Gastroesophageal sphincter (tissue), 4 donors: ENCODE data around the gene CDH23. TPM values are rescaled to one million over a fixed set of nuclear protein-coding genes. Genes with fewer than 3 reads are reported as not detected.

Experiments used
- ATAC-seq: fragments of 150-250 bp; one replicate; pipeline ENCODE4 v1.9.1; 2016; ENCODE audit warnings: mild to moderate bottlenecking, moderate library complexity
- H3K27ac ChIP-seq, 4 donors: fragments of 200-600 bp; sonication (generic) in 3 of 4; 1 replicate in 3 of 4; 2 replicates in 1 of 4; pipeline ENCODE4 v1.5.1; 2016 to 2019
- H3K27me3 ChIP-seq: fragments of 200-600 bp; sonication (generic); one replicate; pipeline ENCODE4 v1.5.1; 2019
- H3K36me3 ChIP-seq, 2 donors: fragments of 200-600 bp; sonication (generic); one replicate each; pipeline ENCODE4 v1.5.1; 2019; ENCODE audit warnings: control low read depth in 1 of 2
- H3K4me1 ChIP-seq, 3 donors: fragments of 200-600 bp; sonication (generic); 1 replicate in 2 of 3; 2 replicates in 1 of 3; pipeline ENCODE4 v1.5.1; 2016 to 2019; ENCODE audit warnings: control low read depth in 2 of 3
- H3K4me3 ChIP-seq, 2 donors: fragments of 200-600 bp; sonication (generic); one replicate each; pipeline ENCODE4 v1.5.1; 2019; ENCODE audit warnings: mild to moderate bottlenecking in 1 of 2, moderate library complexity in 1 of 2
- H3K9me3 ChIP-seq, 3 donors: fragments of 200-600 bp; sonication (generic); one replicate each; pipeline ENCODE4 v1.5.1; 2017 to 2019; ENCODE audit warnings: control low read depth in 2 of 3
- EP300 ChIP-seq: sonication (generic); formaldehyde crosslinking; IDR thresholded peaks from one replicate; pipeline ENCODE4 v1.6.1; 2017; ENCODE audit warnings: antibody characterized with exemption, mild to moderate bottlenecking
- POLR2A ChIP-seq, 2 donors: fragments of 450-650 bp; IDR thresholded peaks; one replicate each; pipeline ENCODE4 v1.6.1; 2017; ENCODE audit warnings: antibody characterized with exemption in 2 of 2, mild to moderate bottlenecking in 2 of 2, moderate library complexity in 1 of 2
- POLR2AphosphoS5 ChIP-seq: sonication (generic); formaldehyde crosslinking; IDR thresholded peaks from one replicate; pipeline ENCODE4 v1.6.1; 2017; ENCODE audit warnings: antibody characterized with exemption
- WGBS, 2 donors: methylation state at CpG; one replicate each; pipeline ENCODE4 v1.1.5; 2018; ENCODE audit warnings: low coverage in 1 of 2; 5-methylcytosine and 5-hydroxymethylcytosine counted together
- total RNA-seq, 4 donors: library from RNA; depleted of rRNA; stranded (reverse); fragments of >200 nt; gene quantifications; one replicate each; pipeline ENCODE4 v1.1.0, GENCODE V29; 2016
- TF ChIP-seq, protein P1 (sequence below), 4 experiments: fragments of 200-600 bp in 2 of 4; fragments of 450-650 bp in 2 of 4; sonication (generic) in 1 of 4; IDR thresholded peaks; one replicate each; pipeline ENCODE4 v1.5.1; 2017 to 2019; ENCODE audit warnings: antibody characterized with exemption in 4 of 4, mild to moderate bottlenecking in 2 of 4, moderate library complexity in 2 of 4

CDH23 gene
- total RNA-seq, 4 donors from 2014 or later: 5.1 to 33.5 (median 16.2) TPM

DNA sequence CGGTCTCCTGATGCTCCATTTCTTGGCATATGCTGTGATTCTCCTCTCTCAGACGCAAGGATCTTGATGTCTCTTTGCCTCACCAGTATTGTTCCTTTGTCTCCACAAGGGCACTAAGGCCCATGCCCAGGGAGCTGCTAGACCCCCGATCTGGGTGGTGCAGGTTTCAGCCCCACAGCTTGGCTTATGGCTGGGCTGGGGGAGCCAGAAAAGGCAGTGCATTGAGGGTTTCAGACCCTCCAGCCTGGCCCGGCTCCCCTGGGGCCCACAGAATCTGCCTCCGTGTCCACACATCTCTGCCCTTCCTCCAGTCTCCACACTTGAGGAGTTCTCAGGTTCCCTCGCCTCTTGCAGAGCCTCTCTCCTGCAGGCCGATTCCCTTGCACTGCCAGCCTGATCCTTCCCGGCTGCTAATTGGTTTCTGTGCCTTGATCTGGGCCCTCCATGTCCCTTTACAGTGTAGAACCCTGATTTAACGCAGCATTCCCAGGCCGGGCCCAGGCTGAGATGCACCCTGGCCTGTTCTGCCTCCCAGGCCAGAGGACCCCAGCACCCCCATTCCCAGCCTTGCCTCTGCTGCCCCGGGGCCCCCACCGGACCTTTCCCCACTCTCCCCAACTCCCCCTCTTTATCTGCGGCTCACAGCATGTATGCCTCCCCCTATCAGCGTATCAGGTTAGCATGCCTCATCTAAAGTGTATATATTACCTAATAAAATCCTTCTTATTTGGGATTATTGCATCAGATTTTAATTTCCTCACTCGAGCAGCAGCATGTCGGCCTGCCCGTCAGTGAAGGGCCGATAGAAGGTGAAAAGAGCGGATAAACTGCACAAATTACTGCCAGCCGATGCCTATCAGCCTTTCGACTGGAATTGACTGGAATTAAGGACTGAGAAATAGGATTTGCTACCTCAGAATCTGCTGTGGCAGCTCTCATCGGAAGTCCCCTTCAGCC lies 177.1 kb downstream of the CDH23 start:
- no peak for ATAC-seq
- Histone ChIP-seq H3K27me3 (no peaks in the 10 kb centered on the region), H3K9me3 (no peaks in the 10 kb centered on the region), H3K36me3 (peaks cover 0 to 13% of the 10 kb centered on the region in 2 donors), H3K27ac (no peak overlapping the region), H3K4me1 (peaks cover 0 to 21% (median 0%) of the 10 kb centered on the region in 3 donors), H3K4me3 (no peak overlapping the region)
- 90 to 95% methylated on average over 5 to 22 of the region's 22 CpGs for WGBS, 2 donors
- TF ChIP-seq, protein P1, sequence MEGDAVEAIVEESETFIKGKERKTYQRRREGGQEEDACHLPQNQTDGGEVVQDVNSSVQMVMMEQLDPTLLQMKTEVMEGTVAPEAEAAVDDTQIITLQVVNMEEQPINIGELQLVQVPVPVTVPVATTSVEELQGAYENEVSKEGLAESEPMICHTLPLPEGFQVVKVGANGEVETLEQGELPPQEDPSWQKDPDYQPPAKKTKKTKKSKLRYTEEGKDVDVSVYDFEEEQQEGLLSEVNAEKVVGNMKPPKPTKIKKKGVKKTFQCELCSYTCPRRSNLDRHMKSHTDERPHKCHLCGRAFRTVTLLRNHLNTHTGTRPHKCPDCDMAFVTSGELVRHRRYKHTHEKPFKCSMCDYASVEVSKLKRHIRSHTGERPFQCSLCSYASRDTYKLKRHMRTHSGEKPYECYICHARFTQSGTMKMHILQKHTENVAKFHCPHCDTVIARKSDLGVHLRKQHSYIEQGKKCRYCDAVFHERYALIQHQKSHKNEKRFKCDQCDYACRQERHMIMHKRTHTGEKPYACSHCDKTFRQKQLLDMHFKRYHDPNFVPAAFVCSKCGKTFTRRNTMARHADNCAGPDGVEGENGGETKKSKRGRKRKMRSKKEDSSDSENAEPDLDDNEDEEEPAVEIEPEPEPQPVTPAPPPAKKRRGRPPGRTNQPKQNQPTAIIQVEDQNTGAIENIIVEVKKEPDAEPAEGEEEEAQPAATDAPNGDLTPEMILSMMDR (IDR thresholded peaks at IDR 0.05): no peak
- TF ChIP-seq EP300: no peak
- no peak for TF ChIP-seq POLR2AphosphoS5
- no peak for TF ChIP-seq POLR2A (IDR thresholded peaks at IDR 0.05)

DNA sequence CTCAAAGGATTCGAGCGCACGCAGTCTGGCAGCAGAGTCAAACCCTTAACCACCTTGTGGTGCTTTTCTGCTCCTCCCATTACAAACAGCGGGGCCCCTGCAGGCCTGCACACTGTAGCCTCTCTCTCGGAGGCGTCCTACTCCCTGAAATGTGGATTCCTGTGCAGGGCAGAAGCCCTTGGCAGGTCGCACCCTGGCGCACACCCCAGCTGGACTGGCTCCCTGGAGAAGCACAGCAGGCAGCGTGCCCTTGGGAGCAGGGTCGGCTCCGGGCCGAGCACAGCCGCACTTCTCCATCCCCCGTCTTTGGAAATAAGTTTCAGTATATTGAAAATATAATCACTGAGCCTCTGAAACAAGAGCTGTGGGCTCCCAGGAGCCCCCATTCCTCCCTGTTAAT lies 178.7 kb downstream of the CDH23 start:
- no peak for ATAC-seq
- TF ChIP-seq, protein P1 (IDR thresholded peaks at IDR 0.05): no peak
- no peak for TF ChIP-seq POLR2A (IDR thresholded peaks at IDR 0.05)
- no peak for TF ChIP-seq EP300
- H3K27ac ChIP-seq: no peak overlapping the region
- H3K9me3 ChIP-seq: no peaks in the 10 kb centered on the region
- H3K36me3 ChIP-seq: peaks cover 0 to 13% of the 10 kb centered on the region in 2 donors
- no peaks in the 10 kb centered on the region for H3K27me3 ChIP-seq
- H3K4me1 ChIP-seq: peaks cover 0 to 21% (median 0%) of the 10 kb centered on the region in 3 donors
- 68 to 88% methylated on average over 2 to 14 of the region's 14 CpGs for WGBS, 2 donors
- no peak overlapping the region for H3K4me3 ChIP-seq

DNA sequence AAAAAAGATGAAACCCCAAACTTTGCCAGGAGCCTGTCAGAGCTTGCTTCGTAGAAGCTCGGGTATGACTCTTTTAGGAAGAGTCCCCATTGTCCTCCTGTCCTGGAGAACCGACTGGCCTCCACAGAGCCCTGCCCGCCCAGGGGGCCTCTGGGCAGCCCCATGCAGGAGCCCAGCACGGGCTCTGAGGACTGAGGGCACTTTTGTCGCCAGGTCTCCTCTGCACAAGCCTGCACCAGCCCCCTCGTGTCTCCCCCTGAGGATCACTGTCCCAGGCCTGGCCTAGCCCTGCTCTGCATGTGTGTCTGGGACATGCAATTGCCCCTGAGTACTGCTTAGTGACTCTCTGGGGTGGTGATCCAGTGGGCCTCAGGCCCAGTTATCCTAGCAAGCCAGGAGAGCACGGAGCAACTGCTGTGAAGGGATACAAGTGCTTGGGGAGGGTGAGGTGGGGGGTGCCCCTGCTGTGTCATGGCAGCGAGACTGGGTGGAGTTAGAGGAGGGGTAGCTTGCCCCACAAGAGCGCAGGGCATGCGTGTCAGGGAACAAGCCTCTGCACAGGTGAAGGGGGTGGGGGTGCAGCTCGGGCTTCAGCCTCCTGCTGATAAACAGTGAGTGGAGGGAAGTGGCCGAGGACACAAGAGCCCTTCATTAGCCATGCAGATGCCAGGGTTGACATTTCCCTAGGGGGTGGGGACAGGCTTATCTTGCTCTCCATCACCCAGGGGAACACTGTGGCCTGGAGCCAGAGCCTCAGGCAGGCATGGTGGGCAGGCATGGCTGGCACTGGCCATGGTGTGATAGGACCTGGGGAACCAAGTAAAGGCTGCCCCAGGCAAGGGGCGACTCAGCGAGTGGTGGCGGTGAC lies 179.4 kb downstream of the CDH23 start:
- Histone ChIP-seq H3K4me3 (no peak overlapping the region), H3K27ac (no peak overlapping the region), H3K36me3 (peaks cover 0 to 9% of the 10 kb centered on the region in 2 donors), H3K9me3 (no peaks in the 10 kb centered on the region), H3K27me3 (no peaks in the 10 kb centered on the region), H3K4me1 (peaks cover 0 to 21% (median 0%) of the 10 kb centered on the region in 3 donors)
- no peak for ATAC-seq
- TF ChIP-seq EP300 (no peak), POLR2AphosphoS5 (no peak), POLR2A (IDR thresholded peaks at IDR 0.05) (no peak)
- TF ChIP-seq, protein P1 (IDR thresholded peaks at IDR 0.05): no peak
- WGBS, 2 donors: 82 to 83% methylated on average over 7 of the region's 16 CpGs

DNA sequence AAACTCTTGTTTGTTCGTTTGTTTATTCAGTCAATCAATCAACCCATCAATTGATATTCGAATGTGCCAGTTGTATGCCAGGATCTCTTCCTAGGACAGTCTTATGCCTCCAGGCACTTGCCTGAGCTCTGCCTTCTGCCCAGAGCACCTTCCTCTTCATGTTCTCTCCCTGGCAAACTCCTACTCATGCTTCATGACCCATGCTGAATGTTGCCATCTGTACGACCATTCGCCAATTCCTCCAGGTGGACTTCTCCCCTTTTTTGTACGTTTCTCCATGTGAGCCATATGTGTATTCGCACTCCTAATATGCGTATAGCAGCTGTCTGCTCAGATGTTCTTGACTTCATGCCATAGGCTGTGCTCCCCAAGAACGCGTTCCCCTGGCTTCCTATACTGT lies 180.1 kb downstream of the CDH23 start:
- H3K9me3 ChIP-seq: no peaks in the 10 kb centered on the region
- H3K4me3 ChIP-seq: no peak overlapping the region
- WGBS, 2 donors: 87 to 91% methylated on average over 3 to 9 of the region's 9 CpGs
- no peak for ATAC-seq
- TF ChIP-seq, protein P1 (IDR thresholded peaks at IDR 0.05): no peak
- TF ChIP-seq POLR2A (IDR thresholded peaks at IDR 0.05) (no peak), EP300 (no peak), POLR2AphosphoS5 (no peak)
- no peak overlapping the region for H3K27ac ChIP-seq
- H3K4me1 ChIP-seq: peaks cover 0 to 21% (median 0%) of the 10 kb centered on the region in 3 donors
- peaks cover 0 to 8% of the 10 kb centered on the region in 2 donors for H3K36me3 ChIP-seq
- no peaks in the 10 kb centered on the region for H3K27me3 ChIP-seq
